Measurements from ENCODE around the gene BRAF.
"Not testable (repeated sequence)": the region's sequence is repeated elsewhere in the genome, so short reads cannot be mapped to it uniquely, and the experiment has no call there.

The BRAF gene

GRCh38 chr7:140767418-140767817, 157.3 kb downstream of the BRAF start:
- DNase-seq: no peak

DNA sequence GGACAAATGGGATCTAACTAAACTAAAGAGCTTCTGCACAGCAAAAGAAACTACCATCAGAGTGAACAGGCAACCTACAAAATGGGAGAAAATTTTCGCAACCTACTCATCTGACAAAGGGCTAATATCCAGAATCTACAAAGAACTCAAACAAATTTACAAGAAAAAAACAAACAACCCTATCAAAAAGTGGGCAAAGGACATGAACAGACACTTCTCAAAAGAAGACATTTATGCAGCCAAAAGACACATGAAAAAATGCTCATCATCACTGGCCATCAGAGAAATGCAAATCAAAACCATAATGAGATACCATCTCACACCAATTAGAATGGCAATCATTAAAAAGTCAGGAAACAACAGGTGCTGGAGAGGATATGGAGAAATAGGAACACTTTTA, 159.3 kb downstream of the BRAF start:
- DNase-seq: not testable (repeated sequence)

DNA sequence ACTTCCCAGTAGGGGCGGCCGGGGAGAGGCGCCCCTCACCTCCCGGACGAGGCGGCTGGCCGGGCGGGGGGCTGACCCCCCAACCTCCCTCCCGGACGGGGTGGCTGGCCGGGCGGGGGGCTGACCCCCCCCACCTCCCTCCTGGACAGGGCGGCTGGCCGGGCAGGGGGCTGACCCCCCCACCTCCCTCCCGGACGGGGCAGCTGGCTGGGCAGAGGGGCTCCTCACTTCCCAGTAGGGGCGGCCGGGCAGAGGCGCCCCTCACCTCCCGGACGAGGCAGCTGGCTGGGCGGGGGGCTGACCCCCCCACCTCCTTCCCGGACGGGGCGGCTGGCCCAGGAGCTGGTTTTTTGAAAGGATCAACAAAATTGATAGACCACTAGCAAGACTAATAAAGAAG, 161.6 kb downstream of the BRAF start:
- not testable (repeated sequence) for DNase-seq

DNA sequence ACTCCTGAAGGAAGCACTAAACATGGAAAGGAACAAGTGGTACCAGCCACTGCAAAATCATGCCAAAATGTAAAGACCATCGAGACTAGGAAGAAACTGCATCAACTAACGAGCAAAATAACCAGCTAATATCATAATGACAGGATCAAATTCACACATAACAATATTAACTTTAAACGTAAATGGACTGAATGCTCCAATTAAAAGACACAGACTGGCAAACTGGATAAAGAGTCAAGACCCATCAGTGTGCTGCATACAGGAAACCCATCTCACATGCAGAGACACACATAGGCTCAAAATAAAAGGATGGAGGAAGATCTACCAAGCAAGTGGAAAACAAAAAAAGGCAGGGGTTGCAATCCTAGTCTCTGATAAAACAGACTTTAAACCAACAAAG, 163.4 kb downstream of the BRAF start:
- DNase-seq: not testable (repeated sequence)

- DNase-seq: no peak
Observed at GRCh38 chr7:140754506-140754905, 170.2 kb downstream of the BRAF start.

GRCh38 chr7:140752533-140752932, 172.2 kb downstream of the BRAF start:
- no peak for DNase-seq

DNA sequence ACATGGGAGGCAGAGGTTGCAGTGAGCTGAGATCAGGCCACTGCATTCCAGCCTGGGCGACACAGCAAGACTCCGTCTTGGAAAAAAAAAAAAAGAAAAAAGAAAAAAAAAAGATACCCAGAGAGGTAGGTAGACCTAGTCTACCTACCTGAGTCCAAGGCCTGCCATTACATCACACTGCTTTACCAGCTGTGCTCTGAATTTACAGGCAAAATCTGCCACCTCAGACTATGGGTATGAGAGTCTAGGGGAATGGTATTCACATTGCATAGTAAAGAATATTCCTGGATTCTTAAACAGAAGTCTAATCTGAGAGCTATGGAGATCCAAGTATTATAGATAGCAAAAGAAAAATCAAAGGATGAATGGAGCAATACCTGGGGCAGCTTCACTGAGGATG, 178.0 kb downstream of the BRAF start:
- DNase-seq: no peak

DNA sequence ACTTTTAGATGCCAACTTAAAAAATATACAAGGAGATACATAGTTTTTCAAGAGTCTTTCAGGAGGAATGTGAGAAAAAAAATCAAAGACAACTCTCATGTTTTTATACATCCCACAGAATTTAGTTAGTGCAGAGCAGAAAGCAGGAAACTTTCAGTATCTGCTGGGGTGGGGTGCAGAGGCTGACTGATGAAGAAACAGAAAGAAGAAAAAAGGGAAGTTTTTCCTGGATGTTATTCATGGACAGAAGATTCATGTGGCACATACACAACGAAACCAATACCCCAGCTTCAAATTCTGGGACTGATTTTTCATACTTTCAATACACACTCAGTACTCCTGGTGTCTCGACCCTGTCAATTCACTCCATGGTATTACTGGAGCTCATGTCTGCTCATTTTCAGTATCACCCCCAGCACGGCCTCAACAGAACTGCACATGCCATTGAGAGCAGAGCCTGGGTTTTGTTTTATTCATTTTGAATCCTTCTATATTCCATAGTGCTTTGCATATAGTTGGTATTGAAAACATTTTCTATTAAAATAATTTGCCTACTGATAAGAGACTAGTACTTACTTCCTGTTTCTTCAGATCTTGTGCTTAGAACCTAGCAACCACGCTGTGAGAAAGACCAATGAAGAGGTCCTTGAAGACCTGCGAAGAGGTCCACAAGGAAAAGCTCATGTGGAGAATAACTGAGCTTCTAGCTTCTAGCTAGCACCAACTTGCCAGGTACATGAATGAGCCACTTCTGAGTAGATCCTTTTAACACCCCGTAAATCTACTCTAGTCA, 179.3 kb downstream of the BRAF start:
- no peak for DNase-seq

- DNase-seq: no peak
Observed at GRCh38 chr7:140744005-140744404, 180.7 kb downstream of the BRAF start.

- not testable (repeated sequence) for DNase-seq
Observed at GRCh38 chr7:140743255-140743654, 181.5 kb downstream of the BRAF start.

GRCh38 chr7:140738280-140738679, 186.4 kb downstream of the BRAF start:
- no peak for DNase-seq

DNA sequence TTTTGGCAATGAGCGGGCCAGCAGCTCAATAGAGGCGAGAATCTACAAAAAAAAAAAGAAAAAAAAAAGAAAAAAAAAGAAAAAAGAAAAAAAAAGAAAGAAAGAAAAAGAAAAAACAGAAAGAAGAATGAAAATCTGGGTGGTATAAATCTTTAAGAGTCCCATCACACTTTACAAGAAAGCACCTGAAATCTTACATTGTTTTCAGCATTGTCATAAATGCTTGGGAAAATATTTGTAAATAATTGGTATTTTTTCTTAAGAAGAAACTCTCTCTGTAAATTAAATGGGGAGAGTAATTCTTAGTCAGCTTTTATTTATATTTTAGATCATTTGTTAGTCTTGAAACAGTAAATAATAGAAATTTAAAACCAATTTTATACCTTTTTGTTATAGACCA, 190.0 kb downstream of the BRAF start:
- no peak for DNase-seq

DNA sequence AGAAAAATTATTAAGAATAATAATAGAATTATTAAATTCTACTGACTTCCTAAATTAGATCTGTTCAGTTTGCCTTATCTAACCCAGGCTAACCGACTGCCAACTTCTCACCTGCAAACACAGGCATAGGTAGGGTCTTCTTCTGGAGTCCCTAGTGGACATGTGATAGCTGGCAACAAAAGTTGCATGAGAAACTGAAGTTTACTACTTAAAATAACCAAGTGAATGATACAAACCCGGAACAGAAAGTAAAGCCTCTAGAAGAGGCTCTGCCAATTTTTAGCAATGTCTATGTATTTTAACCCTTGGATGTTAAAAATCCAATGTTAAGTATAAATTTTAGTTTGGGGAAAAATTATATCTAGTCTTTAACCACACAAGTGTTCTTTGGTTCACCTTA, 190.6 kb downstream of the BRAF start:
- no peak for DNase-seq

GRCh38 chr7:140732416-140732815, 192.3 kb downstream of the BRAF start:
- DNase-seq: no peak

GRCh38 chr7:140726281-140726680, 198.4 kb downstream of the BRAF start:
- peak; percentile 5 for DNase-seq

GRCh38 chr7:140724706-140725105, 200.0 kb downstream of the BRAF start:
- DNase-seq: no peak

- DNase-seq: no peak
Observed at GRCh38 chr7:140723574-140723973, 201.2 kb downstream of the BRAF start.

- no peak for DNase-seq
Observed at GRCh38 chr7:140723006-140723405, 201.7 kb downstream of the BRAF start.

DNA sequence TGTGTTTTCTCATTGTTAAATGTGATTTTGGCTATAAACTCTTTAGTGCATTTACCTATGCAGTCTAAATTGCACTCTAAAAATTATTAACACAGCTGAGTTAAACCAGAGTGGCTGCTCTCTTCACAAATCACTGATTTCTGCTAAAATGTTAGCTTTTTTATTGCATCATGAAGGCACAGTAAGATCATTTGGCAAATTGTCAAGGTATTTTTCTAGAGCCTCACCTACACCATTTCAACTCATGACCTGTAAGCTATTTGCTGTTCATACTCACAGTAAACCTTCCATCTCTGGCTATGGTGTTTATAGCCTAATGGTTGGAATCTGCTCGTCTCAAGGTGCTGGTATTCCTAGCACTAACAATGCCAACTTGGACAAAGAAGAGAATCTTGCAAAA, 202.5 kb downstream of the BRAF start:
- DNase-seq: no peak

DNA sequence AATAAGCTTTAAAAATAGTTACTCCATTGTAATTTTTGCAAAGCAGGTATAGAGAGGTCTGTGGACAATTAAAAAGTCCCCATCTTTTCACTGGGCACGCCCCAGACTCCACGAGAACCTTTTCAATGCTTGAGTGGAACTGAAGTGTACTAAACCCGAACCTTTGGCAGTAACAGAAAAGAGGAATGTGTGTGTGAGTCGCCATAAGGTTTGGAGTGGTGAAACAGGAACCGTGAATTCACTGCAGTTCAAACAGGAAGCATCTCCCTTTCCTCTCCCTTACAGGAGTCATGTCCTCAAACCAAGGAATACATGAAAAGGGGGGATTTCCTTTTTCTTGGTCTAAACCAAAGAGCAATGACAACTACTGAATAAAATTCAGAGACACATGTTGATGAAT, 205.0 kb downstream of the BRAF start:
- DNase-seq: peak; percentile 5

GRCh38 chr7:140714331-140715040, 210.2 kb downstream of the BRAF start:
- no peak for DNase-seq

- DNase-seq: not testable (repeated sequence)
Observed at GRCh38 chr7:140712392-140712791, 212.3 kb downstream of the BRAF start.

DNA sequence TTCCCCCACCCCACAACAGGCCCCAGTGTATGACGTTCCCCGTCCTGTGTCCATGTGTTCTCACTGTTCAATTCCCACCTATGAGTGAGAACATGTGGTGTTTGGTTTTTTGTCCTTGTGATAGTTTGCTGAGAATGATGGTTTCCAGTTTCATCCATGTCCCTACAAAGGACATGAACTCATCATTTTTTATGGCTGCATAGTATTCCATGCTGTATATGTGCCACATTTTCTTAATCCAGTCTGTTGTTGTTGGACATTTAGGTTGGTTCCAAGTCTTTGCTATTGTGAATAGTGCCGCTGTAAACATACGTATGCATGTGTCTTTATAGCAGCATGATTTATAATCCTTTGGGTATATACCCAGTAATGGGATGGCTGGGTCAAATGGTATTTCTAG, 216.0 kb downstream of the BRAF start:
- not testable (repeated sequence) for DNase-seq

DNA sequence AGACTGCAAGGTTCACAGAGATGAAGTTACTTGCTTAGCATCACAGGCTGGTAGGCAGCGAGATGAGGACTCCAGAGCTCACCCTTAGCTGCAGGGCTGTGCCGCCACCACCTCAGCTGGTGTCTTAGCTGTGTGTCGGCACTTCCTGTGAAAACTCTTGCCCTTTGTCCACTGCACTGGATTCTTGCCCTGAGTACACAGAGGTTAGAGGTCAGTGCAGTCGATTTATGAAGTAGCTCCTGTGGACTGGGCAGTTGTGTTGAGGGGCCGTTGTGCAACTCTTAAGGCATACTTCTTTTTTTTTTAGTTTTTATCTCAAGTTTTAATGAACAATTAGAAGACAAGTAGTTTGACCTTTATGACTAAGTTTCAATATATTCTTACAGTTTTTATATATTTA, 217.6 kb downstream of the BRAF start:
- DNase-seq: no peak

Measured in fibroblast of skin of abdomen (primary cell).